Neural cell (in vitro differentiated cells): Measurements from ENCODE around the gene AK3.

Experiments used
- EP300 ChIP-seq: fragments of 450-650 bp; conservative IDR thresholded peaks from 2 replicates; pipeline ENCODE4 v1.6.1; 2014; ENCODE audit warnings: antibody characterized with exemption, mild to moderate bottlenecking, moderate library complexity; ENCODE audit not compliant: poor library complexity, severe bottlenecking
- EZH2 ChIP-seq: fragments of 200-600, 300-800 bp; shearing (Covaris generic), sonication (generic); IDR thresholded peaks from 2 replicates; pipeline ENCODE4 v1.6.1; 2014; ENCODE audit warnings: antibody characterized with exemption, low read length, borderline replicate concordance, mild to moderate bottlenecking; ENCODE audit not compliant: insufficient read depth, poor library complexity, severe bottlenecking
- POLR2AphosphoS5 ChIP-seq: IDR thresholded peaks from 2 replicates; pipeline ENCODE4 v1.6.1; 2012
- SMC3 ChIP-seq: fragments of 450-650 bp; conservative IDR thresholded peaks from 2 replicates; pipeline ENCODE4 v1.6.1; 2014; ENCODE audit warnings: antibody characterized with exemption, mild to moderate bottlenecking, moderate library complexity; ENCODE audit not compliant: poor library complexity
- TAF1 ChIP-seq: IDR thresholded peaks from 2 replicates; pipeline ENCODE4 v1.6.1; 2012; ENCODE audit warnings: low read depth
- TF ChIP-seq, protein P1 (sequence below): fragments of 450-650 bp; IDR thresholded peaks from 2 replicates; pipeline ENCODE4 v1.5.1; 2014; ENCODE audit warnings: antibody characterized with exemption, mild to moderate bottlenecking, moderate library complexity; ENCODE audit not compliant: poor library complexity, severe bottlenecking
- TF ChIP-seq, protein P2 (sequence below): IDR thresholded peaks from 2 replicates; pipeline ENCODE4 v1.6.1; 2012; ENCODE audit warnings: borderline replicate concordance

DNA sequence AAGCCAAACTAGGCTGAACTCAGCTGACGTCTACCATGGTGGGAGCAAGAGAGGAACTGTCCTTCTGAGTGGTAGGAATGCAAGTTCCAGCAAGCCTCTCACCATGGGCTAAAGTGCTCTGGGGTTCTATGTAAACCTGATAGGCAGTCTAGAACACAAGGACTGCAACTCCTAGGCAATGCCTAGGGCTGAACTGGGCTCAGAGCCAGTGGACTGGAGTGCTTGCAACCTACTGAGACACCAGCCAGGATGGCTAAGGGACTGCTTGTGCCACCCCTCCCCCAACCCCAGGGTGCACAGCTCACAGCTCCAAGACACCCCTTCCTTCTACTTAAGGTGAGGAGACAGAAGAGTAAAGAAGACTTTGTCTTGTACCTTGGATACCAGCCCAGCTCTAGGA is 39.6 kb upstream of the AK3 start:
- TF ChIP-seq, protein P1, sequence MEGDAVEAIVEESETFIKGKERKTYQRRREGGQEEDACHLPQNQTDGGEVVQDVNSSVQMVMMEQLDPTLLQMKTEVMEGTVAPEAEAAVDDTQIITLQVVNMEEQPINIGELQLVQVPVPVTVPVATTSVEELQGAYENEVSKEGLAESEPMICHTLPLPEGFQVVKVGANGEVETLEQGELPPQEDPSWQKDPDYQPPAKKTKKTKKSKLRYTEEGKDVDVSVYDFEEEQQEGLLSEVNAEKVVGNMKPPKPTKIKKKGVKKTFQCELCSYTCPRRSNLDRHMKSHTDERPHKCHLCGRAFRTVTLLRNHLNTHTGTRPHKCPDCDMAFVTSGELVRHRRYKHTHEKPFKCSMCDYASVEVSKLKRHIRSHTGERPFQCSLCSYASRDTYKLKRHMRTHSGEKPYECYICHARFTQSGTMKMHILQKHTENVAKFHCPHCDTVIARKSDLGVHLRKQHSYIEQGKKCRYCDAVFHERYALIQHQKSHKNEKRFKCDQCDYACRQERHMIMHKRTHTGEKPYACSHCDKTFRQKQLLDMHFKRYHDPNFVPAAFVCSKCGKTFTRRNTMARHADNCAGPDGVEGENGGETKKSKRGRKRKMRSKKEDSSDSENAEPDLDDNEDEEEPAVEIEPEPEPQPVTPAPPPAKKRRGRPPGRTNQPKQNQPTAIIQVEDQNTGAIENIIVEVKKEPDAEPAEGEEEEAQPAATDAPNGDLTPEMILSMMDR = no peak
- no peak for TF ChIP-seq POLR2AphosphoS5
- no peak for TF ChIP-seq EZH2
- TF ChIP-seq EP300 = no peak
- TF ChIP-seq, protein P2, sequence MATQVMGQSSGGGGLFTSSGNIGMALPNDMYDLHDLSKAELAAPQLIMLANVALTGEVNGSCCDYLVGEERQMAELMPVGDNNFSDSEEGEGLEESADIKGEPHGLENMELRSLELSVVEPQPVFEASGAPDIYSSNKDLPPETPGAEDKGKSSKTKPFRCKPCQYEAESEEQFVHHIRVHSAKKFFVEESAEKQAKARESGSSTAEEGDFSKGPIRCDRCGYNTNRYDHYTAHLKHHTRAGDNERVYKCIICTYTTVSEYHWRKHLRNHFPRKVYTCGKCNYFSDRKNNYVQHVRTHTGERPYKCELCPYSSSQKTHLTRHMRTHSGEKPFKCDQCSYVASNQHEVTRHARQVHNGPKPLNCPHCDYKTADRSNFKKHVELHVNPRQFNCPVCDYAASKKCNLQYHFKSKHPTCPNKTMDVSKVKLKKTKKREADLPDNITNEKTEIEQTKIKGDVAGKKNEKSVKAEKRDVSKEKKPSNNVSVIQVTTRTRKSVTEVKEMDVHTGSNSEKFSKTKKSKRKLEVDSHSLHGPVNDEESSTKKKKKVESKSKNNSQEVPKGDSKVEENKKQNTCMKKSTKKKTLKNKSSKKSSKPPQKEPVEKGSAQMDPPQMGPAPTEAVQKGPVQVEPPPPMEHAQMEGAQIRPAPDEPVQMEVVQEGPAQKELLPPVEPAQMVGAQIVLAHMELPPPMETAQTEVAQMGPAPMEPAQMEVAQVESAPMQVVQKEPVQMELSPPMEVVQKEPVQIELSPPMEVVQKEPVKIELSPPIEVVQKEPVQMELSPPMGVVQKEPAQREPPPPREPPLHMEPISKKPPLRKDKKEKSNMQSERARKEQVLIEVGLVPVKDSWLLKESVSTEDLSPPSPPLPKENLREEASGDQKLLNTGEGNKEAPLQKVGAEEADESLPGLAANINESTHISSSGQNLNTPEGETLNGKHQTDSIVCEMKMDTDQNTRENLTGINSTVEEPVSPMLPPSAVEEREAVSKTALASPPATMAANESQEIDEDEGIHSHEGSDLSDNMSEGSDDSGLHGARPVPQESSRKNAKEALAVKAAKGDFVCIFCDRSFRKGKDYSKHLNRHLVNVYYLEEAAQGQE = no peak
- TF ChIP-seq TAF1 = no peak
- no peak for TF ChIP-seq SMC3
